GM19463 (cell line): ENCODE data around the gene GTPBP2.
"Not testable (repeated sequence)": the region's sequence is repeated elsewhere in the genome, so short reads cannot be mapped to it uniquely, and the experiment has no call there.

Experiments
- ATAC-seq: cut with Tn5 transposase; IDR thresholded peaks from one replicate; pipeline ENCODE4 v1.9.1; 2021; ENCODE audit warnings: mild to moderate bottlenecking, moderate library complexity; ENCODE audit not compliant: unreplicated experiment

The GTPBP2 gene

GRCh38 chr6:43629104-43629504 lies at the start of gene GTPBP2:
TSS of gene GTPBP2 (minus strand) at chr6:43629264. CDS start at chr6:43629162, 102 bp downstream.
- peak; percentile 86 for ATAC-seq

- ATAC-seq = no peak
These were observed 49.3 kb upstream of the GTPBP2 start for GRCh38 chr6:43678341-43678740.

DNA sequence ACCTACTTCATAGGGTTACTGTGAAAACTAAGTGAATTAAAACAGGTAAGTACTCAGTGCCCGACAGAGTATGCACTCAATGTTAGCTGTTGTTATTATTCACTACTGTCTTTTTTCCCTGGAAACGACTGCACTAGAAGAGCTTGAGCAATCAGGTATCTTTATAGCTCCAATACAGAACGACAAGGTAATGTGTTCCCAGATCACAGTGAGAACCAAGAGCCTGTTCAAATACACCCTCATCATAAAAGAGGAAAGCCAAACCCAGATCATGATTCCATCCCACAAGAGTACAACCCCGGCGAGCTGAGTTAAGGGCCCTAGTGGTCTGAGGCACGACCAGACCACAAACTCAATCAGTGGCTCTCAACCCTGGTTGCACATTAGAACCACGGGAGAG lies 48.7 kb upstream of the GTPBP2 start:
- no peak for ATAC-seq

DNA sequence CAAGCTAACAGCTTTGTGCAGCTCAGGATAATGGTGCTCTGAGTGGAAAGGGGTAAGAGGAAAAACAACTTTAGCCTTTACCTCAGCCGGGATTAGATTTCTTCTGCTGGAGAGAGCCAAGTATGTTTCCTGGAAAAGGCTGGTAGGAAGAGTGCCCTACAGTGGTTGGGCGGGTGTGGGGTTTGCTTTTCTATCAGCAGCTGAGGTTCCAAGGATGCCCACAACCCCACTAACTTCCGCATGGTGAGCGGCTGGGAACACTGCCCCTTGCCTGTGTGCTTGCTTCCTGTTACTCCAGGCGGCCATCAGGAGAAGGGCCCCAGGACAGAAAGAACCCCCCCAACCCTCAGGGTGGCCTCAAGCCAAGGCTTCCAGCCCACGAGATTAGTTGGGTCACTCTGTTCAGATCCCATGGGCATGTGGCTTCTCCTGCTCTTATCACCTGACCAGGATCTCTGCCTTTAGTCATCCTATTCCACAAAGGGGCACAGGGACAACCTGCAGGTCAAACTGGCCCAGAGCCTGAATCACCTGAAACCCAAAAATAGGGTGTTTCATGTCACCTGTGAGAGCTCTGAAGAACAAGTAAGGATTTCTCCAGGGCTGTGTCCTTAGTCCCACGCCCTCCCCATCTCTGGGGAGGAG lies 48.0 kb upstream of the GTPBP2 start:
- ATAC-seq = no peak

DNA sequence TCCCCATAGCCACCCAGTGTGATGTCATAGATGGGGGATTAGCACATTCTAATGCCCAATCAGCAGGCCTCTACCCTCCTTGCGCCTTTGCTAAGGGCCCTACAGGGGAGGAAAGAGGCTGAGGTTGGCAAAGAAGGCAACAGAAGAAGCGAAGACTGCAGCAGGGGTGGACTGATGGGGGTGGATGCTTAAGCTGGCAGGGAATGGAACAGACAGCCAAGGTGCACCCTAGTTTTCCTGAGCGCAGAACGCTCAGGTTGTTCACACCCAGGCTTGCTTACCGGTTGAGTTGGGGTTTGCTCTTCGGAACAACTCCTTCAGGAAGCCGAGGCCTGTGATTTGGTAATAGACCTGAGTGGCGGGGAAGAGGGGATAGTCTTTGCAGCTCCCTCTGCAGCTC lies 45.9 kb upstream of the GTPBP2 start:
- ATAC-seq = no peak

- ATAC-seq = no peak
These were observed 45.2 kb upstream of the GTPBP2 start for GRCh38 chr6:43674291-43674690.

- ATAC-seq = no peak
These were observed 44.5 kb upstream of the GTPBP2 start for GRCh38 chr6:43673444-43674084.

DNA sequence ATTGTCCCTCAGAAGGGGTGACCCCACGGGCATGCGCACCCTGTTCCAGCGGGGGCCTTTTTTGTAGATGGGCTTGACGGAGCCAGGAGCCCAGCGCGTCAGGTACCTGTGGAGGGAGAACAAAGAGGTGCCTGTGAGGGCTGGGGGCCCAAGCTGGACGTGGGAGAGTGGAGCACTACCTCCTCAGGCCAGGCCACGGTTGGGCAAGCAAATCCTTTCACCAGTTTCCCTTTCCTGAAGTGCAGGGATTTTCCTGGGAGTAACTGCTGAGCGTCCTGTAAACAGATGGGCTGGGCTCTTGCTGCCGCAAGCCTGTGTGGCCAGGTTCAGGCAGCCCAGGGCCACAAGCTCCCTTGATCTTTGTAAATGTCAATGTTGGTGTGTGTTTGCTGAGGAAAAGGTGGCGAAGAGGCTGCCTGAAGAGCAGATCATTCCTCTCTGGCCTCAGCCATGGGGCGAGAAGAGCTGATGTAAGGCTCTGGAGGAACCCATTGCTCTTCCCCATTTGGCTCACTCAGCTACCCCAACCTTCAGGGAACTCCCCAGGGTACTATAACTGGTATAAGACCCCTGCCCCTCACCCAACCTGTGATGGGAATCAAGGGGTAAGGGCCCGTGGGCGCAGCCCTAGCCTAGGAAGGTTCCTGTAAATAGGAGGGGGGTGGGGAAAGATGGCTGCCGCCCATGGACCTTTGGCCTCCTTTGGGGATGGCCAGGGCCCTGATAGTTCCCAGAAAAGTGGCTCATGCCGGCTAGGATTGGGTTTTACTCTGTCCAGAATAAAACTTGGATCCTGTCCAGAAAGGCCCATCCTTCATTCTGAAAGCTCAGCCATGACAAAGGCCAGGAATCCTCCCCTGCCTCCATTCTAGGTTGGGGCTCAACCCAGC lies 43.0 kb upstream of the GTPBP2 start:
- no peak for ATAC-seq

DNA sequence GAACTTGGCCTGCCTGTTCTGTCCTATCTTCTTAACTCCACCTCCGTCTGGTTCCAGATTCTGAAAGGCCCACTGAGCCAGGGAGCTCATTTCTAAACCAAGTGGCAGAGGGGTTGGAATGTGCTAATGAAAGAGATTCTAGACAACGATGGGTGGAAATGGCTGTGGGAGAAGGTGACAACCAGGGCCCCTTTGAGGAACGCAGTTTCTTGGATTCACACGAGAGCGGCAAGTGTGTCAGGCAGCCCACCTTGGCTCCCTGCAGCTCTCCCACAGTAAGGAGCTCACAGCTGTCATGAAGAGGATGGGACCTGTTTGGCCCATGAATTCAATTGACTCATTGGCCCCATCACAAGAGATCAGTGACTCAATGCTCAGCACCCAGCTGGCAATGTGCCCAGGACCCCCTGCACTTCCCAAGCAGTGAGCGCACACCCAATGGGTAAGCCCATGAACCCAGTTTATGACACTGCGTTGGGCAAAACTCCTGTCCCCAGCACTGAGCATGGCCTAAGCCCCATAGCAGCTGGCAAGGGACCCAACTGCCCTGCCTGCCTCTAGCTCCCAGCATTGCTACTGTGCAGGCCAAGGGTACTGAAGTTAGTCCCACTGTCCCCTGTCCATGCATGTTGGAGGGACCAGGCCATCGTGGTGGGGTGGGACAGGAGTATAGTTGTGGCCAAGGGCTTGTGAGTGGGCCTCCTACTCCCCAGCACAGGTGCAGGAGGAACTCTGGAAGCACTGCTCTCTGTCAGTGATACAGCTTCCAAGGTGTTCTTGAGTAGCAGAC lies 42.1 kb upstream of the GTPBP2 start:
- no peak for ATAC-seq

DNA sequence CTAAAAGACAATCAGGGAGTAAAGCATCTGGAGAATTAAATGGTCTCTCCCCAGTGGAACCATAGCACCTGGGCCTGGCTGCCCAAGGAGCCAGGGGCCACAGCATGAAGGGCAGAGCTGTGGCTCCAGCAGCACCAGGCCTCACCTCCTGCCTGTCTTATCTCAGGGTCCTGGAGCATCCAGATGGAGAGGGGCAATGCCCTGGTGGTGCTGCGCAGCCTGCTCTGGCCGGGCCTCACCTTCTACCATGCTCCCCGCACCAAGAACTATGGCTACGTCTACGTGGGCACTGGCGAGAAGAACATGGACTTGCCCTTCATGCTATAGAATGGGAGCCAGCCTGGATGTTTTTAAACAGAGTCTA lies 41.5 kb upstream of the GTPBP2 start:
- no peak for ATAC-seq

GRCh38 chr6:43669922-43670622 lies 41.0 kb upstream of the GTPBP2 start:
- no peak for ATAC-seq

DNA sequence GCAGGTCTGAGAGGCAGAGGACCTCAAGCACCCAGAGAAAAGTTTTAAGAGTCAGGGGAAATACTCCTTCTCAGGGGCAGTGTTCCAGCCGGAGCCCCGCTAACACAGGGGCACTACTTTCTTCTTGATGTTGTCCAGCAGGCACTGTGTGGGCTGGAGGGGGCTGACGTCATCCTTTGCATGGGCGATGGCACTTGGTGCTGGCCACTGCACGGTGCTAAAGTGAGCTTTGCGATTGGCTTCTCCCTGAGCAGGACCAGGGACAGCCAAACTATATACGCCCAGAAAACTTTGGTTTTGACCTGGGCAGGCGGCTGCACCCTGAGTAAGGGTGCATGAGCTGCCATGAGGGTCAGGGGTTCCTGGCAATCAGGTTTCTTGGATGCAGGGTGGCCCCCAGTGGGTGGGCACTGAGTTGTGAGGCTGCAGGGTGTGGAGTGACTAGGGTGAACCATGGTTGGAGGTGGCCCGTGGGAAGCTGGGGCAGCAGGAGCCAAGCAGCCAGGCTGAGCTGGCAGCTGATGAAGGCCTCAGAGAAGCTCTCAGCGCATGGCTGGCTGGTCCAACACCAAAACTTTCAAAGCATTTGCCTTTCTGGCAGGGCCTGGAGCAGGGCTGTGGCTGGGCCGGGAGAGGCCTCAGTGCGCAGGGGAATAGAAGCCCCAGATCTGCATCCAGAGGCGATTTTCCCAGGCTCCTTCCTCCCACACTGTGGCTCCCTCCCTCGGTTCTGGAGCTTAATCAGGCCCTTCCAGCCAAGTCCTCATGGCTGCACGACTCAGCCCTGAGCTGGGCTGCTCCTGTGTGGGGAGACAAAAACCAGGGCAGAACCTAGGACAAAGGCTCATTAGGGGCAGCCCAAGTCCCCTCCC lies 40.2 kb upstream of the GTPBP2 start:
- ATAC-seq = no peak

DNA sequence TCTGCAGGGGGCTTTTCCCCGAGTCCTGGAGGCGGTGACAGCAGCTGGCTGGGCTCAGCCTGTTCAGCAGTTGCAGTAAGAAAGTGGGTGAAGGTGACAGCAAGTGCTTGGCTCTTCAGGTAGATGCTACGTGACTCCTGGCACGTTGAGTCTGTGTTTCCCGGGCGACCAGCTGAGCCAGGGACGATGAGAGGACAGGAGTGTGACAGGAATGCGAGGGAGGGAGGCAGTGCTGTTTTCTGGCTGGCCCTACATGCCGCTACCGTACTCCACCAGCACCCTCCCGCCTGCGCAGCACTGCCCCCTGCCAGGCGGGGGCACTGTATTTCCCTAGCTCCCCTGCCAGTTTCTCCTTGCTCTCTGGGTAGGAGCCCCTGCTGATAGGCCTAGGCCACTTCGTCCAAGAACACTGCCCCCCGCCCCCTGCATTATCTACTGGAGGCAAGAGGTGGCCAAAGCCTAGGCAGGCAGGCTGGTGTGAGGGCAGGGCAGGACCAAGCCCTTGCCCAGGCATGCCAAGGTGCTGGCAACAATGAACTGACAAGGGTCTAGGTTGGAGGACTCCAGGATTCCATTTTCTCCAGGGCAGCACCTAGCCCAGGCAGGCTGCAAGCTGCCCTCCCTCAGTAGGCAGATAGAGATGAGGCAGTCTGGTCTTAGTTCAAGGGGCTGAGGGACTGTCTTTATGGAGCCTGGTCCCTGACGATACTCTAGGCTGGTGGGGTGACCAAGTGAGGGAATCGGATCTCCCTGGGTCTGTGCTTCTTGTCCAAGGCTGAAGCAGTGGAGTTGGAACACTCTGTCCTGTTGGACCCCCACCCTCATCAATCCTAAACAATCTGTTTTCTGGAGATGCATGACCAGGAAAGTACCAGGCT lies 39.3 kb upstream of the GTPBP2 start:
- ATAC-seq = peak; percentile 54

DNA sequence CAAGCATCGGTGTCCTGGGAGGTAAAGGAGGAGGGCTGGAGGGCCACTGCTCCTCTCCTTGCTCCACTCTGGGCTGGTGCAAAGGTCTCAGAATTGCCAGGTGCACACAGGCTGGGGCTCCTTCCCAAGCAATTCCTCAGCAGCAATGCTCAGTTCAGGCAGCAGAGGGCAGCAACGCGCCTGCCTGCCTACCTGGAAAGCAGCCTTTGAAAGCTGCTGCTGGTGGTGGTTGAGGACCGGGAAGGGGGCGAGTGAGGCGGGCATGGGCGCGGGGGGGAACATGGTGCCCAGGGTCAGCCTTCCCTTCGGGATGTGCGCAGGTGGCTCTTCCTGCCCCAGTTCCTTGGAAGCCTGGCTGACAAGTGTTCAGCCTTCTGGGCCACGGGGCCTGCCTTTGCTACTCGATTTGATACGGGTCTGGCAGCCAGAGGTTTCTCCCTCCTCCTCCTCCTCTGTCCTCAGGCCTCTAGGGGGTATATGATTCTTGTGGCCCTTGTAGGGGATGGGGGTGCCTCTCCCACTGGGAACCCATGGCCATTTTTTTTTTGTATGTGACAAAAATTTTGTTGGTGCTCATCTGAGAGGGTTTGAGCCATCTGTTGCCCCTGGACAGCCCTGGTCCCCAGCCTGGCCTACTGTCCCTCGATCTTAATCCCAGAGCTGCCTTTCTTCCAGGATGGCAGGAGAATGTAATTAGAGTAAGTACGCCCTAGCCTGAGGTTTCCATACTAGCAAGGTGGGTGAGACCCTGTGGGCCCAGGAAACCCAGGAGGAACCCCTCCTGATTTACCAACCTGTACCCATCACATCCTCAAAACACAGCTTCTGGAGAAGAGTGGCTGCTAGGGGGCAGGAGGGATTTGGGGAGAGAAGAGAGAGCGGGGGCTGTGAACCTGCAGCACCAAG lies 38.4 kb upstream of the GTPBP2 start:
- no peak for ATAC-seq

DNA sequence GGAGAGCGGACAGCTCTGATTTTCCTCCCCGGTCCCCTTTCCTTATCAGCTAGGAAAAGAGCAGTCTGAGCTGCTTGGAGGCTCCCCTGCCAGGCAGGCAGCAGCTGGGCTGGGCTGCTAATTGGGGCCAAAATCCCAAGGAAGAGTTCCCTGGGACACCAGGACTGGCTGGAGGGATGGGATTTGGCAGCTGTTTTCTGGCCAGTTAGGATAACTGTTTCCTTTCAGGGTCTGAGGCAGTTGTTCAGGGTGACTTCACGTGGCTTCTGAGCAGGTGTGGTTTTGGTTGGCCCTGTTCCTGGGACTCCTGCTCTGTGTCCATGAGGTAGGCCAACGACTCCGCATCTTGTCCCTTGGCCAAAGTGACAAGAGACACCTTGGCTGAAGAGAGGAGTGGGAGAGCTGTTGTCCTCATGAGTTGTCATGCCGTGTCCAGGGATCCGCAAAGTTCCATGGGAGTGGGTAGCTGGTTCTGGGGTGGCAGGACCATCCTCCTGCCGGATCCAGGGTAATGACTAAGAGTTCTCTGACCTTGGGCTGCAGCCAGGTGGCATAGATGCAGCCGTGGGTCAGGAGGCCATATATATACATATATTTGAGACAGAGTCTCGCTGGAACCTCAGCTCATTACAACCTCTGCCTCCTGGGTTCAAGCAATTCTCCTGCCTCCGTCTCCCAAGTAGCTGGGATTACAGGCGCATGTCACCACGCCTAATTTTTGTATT lies 37.3 kb upstream of the GTPBP2 start:
- ATAC-seq = no peak

GRCh38 chr6:43665376-43665775 lies 36.3 kb upstream of the GTPBP2 start:
- no peak for ATAC-seq

DNA sequence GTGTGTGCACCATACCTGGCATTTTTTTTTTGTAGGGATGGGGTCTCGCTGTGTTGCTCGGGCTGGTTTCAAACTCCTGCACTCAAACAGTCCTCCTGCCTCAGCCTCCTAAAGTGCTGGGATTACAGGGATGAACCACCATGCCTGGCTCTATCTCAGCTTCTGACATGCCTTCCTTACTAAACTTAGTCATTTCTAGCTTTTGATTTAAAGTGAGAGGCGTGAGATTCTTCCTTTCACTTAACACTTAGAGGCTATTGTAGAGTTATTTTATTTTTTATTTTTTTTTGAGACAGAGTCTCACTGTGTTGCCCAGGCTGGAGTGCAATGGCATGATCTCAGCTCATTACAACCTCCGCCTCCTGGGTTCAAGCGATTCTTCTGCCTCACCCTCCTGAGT lies 33.9 kb upstream of the GTPBP2 start:
- ATAC-seq = not testable (repeated sequence)
